Progenitor cell of endocrine pancreas (in vitro differentiated cells): ENCODE measurements around the gene PTK6. TPM values are rescaled to one million over a fixed set of nuclear protein-coding genes. Genes with fewer than 3 reads are reported as not detected.
"Not testable (repeated sequence)": the region's sequence is repeated elsewhere in the genome, so short reads cannot be mapped to it uniquely, and the experiment has no call there.

Experiments
- DNase-seq: peaks from one replicate; pipeline ENCODE4 v3.0.0; 2021; ENCODE audit warnings: low spot score; ENCODE audit not compliant: unreplicated experiment
- H3K27ac Mint-ChIP-seq: 2 replicates; pipeline ENCODE4 v1.8.0; 2021; ENCODE audit warnings: mild to moderate bottlenecking, moderate library complexity, mixed read lengths
- H3K27me3 Mint-ChIP-seq: 2 replicates; pipeline ENCODE4 v1.8.0; 2021; ENCODE audit warnings: mixed read lengths
- H3K36me3 Mint-ChIP-seq: 2 replicates; pipeline ENCODE4 v1.8.0; 2022; ENCODE audit warnings: mixed read lengths; ENCODE audit not compliant: insufficient read depth
- H3K4me1 Mint-ChIP-seq: 2 replicates; pipeline ENCODE4 v1.8.0; 2021; ENCODE audit warnings: low read depth, mixed read lengths
- H3K4me3 Mint-ChIP-seq: 2 replicates; pipeline ENCODE4 v1.8.0; 2021; ENCODE audit warnings: low read depth, mild to moderate bottlenecking, moderate library complexity, mixed read lengths
- H3K9me3 Mint-ChIP-seq: 2 replicates; pipeline ENCODE4 v1.8.0; 2021; ENCODE audit warnings: low read depth, mixed read lengths
- total RNA-seq: library from RNA; stranded (reverse); gene quantifications from 2 replicates; pipeline ENCODE4 v1.2.1, GENCODE V29; 2021
- TF ChIP-seq, protein P1 (sequence below): fragments of 200-600 bp; sonication (generic); IDR thresholded peaks from one replicate; pipeline ENCODE4 v1.5.0; 2021; ENCODE audit warnings: antibody characterized with exemption, mild to moderate bottlenecking; ENCODE audit not compliant: unreplicated experiment

The PTK6 gene
- total RNA-seq, 1 donor from 2014 or later, result 0.29 TPM

DNA sequence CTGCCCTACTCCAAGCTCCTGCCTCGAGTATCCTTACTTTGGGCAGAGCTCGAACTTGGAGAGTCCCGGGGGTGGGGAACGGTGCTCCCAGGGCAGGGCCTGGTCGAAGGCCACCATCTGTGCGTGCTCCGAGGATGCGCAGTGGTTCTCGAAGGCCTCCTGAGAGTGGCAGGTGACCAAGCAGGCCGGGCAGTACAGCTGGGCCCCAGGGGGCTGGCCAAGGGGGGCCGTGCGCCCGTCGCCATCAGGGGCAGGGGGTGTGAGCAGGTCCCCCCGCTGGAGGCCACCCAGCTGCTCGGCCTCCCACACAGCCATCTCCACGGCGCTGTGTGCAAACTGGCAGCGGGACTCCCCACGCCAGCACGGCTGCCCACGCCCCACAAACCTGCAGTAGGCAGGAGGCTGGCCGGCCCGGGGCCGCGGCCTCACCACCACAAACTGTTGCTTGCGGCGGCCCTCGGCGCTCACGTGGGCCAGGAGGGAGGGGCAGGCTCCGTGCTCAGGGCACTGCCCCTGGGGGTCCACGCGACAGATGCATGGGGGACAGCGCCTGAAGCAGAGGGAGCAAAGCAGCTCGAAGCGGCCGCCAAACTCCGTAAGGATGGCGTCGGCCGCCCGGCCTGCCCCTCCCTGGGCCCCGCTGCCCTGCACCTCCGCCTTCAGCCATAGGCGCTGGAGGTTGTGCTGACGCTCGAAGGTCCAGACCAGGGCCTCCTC is 35.1 kb upstream of the PTK6 start:
- TF ChIP-seq, protein P1, sequence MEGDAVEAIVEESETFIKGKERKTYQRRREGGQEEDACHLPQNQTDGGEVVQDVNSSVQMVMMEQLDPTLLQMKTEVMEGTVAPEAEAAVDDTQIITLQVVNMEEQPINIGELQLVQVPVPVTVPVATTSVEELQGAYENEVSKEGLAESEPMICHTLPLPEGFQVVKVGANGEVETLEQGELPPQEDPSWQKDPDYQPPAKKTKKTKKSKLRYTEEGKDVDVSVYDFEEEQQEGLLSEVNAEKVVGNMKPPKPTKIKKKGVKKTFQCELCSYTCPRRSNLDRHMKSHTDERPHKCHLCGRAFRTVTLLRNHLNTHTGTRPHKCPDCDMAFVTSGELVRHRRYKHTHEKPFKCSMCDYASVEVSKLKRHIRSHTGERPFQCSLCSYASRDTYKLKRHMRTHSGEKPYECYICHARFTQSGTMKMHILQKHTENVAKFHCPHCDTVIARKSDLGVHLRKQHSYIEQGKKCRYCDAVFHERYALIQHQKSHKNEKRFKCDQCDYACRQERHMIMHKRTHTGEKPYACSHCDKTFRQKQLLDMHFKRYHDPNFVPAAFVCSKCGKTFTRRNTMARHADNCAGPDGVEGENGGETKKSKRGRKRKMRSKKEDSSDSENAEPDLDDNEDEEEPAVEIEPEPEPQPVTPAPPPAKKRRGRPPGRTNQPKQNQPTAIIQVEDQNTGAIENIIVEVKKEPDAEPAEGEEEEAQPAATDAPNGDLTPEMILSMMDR, result no peak
- Mint-ChIP-seq H3K9me3 (no peaks in the 10 kb centered on the region), H3K27me3 (peaks cover 6% of the 10 kb centered on the region), H3K4me1 (no peaks in the 10 kb centered on the region), H3K27ac (no peak overlapping the region), H3K4me3 (no peak overlapping the region), H3K36me3 (no peaks in the 10 kb centered on the region)
- DNase-seq, result no peak

DNA sequence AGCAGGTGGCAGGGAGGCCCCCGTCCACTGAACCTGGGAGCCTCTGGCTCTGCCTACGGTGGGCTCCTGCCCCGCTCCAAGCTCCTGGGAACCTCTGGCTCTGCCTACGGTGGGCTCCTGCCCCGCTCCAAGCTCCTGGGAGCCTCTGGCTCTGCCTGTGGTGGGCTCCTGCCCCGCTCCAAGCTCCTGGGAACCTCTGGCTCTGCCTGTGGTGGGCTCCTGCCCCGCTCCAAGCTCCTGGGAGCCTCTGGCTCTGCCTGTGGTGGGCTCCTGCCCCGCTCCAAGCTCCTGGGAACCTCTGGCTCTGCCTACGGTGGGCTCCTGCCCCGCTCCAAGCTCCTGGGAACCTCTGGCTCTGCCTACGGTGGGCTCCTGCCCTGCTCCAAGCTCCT is 33.9 kb upstream of the PTK6 start:
- not testable (repeated sequence) for H3K9me3 Mint-ChIP-seq, H3K4me3 Mint-ChIP-seq, DNase-seq, H3K4me1 Mint-ChIP-seq, H3K36me3 Mint-ChIP-seq, H3K27me3 Mint-ChIP-seq, H3K27ac Mint-ChIP-seq

DNA sequence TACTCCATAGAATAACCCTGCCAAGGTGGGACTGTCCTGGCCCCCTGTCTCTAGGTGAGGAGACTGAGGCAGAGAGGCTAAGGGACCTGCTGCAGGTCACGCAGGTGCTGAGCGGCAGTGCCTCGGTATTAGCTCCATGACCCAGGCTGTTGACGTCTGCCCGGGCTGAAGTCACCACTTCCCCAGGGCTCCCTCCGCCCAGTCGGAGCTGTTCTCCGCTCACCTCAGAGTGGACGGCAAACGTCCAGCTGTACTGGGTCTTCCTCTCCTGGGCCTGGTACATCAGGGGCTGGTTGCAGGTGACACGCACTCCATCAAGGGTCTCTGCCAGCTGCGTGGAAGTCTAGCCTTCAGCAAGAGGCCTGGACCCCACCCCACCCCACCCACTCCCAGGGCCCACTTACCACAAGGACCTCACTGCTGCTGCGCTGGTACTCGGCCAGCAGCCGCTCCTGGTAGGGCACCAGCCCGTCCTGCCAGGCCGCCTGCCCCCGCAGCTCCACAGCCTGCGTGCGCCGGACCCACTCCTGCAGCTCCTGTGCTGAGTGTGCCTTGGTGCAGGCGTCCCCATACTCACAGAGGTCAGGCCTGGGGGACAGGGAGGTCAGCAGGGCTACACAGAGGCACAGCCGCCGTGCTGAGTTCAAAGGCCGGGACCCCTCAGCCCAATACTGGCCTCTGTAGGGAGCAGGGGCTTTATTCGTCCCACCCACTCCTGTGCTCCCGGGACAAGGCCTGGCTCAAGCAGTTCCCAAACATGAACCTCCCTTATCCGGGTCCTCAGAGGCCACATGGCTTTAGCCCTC is 33.3 kb upstream of the PTK6 start:
- TF ChIP-seq, protein P1, result no peak
- DNase-seq, result no peak
- Mint-ChIP-seq H3K4me3 (no peak overlapping the region), H3K27ac (no peak overlapping the region), H3K27me3 (no peaks in the 10 kb centered on the region), H3K36me3 (no peaks in the 10 kb centered on the region), H3K9me3 (no peaks in the 10 kb centered on the region), H3K4me1 (no peaks in the 10 kb centered on the region)

DNA sequence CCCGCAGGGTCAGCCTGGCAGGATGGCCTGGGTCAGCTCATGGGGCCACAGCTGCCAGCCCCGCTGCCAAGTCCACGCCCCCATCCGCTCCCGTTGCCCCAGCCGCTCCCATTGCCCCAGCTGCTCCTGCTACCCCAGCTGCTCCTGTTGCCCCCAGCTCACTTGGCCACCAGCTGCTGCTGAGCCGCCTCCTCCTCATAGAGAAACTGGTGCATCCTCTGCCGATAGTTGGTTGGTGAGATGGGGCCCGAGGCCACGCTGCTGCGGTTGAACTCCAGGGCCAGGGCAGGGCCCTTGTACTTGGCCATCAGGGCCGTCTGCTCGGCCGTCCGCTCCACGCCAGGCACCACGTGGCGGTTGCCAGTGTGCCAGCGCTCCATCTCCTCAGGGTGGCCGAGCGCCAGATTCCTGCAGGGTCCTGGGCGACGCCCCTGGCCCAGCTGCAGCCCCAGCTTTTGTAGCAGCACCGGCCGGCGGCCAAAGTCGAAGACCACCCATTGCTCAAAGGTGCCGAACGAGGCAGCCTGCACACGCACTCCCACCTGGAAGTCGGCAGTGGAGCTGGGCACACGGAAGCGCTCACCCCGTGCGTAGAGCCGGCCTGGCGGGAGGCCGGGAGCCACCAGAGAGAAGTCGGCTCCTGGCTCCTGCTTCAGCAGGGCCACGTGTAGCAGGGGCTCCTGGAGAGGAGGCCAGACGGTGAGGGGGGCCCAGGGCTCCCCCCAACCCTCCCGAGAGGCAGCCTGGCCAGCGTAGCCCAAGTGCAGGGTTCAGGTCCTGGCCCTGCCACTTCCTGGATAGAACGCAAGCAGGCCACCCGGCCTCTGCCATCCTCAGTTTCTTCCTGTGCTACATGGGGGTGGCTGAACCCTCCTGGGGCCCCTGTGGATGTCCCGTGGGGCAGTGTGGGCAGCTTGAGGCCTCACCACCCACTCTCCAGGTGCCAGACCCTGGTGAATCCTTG is 32.1 kb upstream of the PTK6 start:
- no peaks in the 10 kb centered on the region for H3K36me3 Mint-ChIP-seq
- no peak overlapping the region for H3K27ac Mint-ChIP-seq
- no peak overlapping the region for H3K4me3 Mint-ChIP-seq
- TF ChIP-seq, protein P1, result no peak
- no peaks in the 10 kb centered on the region for H3K9me3 Mint-ChIP-seq
- no peaks in the 10 kb centered on the region for H3K27me3 Mint-ChIP-seq
- no peaks in the 10 kb centered on the region for H3K4me1 Mint-ChIP-seq
- no peak for DNase-seq

DNA sequence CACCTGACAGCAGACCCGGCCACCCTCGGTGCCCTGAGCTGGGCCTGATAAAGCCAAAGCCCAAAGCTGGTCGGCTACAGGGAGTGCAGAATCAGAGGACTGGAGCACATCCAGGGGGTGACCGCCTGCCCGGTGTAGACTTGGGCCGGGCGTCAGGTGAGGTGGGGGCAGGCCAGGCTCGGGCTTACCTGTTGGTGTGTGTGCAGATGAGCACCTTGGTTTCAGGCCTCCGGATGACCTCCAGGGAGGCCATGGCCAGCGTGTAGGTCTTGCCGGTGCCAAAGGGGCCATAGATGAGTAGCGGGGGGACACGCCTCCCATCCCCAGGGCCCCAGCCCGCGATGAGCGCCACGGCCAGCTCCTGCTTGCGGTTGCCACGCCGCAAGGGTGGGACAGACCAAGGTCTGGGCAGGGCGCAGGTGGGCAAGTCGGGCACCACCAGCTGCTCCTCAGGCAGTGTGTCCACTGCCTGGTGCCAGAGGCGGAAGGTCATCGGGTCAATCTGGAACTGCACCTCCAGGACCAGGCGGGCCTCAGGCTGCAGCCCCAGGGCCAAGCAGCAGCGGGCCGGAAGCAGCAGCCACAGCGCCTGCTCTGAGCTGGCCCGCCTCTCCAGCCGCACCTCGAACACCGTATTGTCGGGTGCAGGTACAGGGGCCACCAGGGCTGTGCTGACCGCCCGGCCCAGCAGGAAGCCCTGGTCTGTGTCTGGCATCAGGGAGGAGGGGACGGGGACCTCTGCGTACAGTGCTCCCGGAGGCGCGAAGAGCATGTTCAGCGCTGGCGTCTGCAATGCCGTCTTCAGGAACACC is 31.2 kb upstream of the PTK6 start:
- no peaks in the 10 kb centered on the region for H3K36me3 Mint-ChIP-seq
- no peaks in the 10 kb centered on the region for H3K9me3 Mint-ChIP-seq
- no peak for DNase-seq
- H3K4me3 Mint-ChIP-seq, result no peak overlapping the region
- TF ChIP-seq, protein P1, result no peak
- no peak overlapping the region for H3K27ac Mint-ChIP-seq
- H3K4me1 Mint-ChIP-seq, result no peaks in the 10 kb centered on the region
- no peaks in the 10 kb centered on the region for H3K27me3 Mint-ChIP-seq
